B cell (primary cell): Measurements from ENCODE around the gene GTPBP4.

Source experiments
- CTCF ChIP-seq: fragments of 200-600 bp; IDR thresholded peaks from one replicate; pipeline ENCODE4 v1.8.0; 2022; ENCODE audit warnings: antibody characterized with exemption, mild to moderate bottlenecking
- EZH2 ChIP-seq: IDR thresholded peaks from 2 replicates; pipeline ENCODE4 v1.6.1; 2012; ENCODE audit warnings: borderline replicate concordance, low read depth, mild to moderate bottlenecking, moderate library complexity, low read length; ENCODE audit not compliant: insufficient read depth, poor library complexity, severe bottlenecking

- TF ChIP-seq CTCF = no peak
- no peak for TF ChIP-seq EZH2
These were observed 48.1 kb downstream of the GTPBP4 start for GRCh38 chr10:1036341-1036791.
